HG03097 (cell line): Measurements from ENCODE around the gene AKAP17A.
"Not testable (repeated sequence)": the region's sequence is repeated elsewhere in the genome, so short reads cannot be mapped to it uniquely, and the experiment has no call there.

Experiments
- ATAC-seq: cut with Tn5 transposase; IDR thresholded peaks from one replicate; pipeline ENCODE4 v1.9.1; 2021; ENCODE audit not compliant: unreplicated experiment, low FRiP score

AKAP17A gene

GRCh38 chrX:1601051-1601767 lies 9.8 kb downstream of the AKAP17A start:
- ATAC-seq, result no peak

GRCh38 chrX:1601768-1602085 lies 10.3 kb downstream of the AKAP17A start:
- no peak for ATAC-seq

- ATAC-seq, result no peak
Measured at GRCh38 chrX:1602299-1602698, 10.9 kb downstream of the AKAP17A start.

GRCh38 chrX:1606496-1606895 lies 15.1 kb downstream of the AKAP17A start:
- ATAC-seq, result no peak

GRCh38 chrX:1609311-1609710 lies 17.9 kb downstream of the AKAP17A start:
- no peak for ATAC-seq

GRCh38 chrX:1609762-1610161 lies 18.4 kb downstream of the AKAP17A start:
- ATAC-seq, result no peak

- ATAC-seq, result peak; percentile 64
Measured at GRCh38 chrX:1610166-1610565, 18.8 kb downstream of the AKAP17A start.

- ATAC-seq, result no peak
Measured at GRCh38 chrX:1610736-1611135, 19.3 kb downstream of the AKAP17A start.

GRCh38 chrX:1612641-1613286 lies 21.4 kb downstream of the AKAP17A start:
- no peak for ATAC-seq

GRCh38 chrX:1614927-1615326 lies 23.5 kb downstream of the AKAP17A start, which contains the start of gene ASMT:
TSS of gene ASMT (plus strand) at chrX:1615059. CDS start at chrX:1615200, 141 bp downstream.
- no peak for ATAC-seq

GRCh38 chrX:1618689-1619088 lies 27.3 kb downstream of the AKAP17A start:
- ATAC-seq, result no peak

GRCh38 chrX:1623691-1624090 lies 32.3 kb downstream of the AKAP17A start:
- ATAC-seq, result no peak

- not testable (repeated sequence) for ATAC-seq
Measured at GRCh38 chrX:1624158-1624860, 32.9 kb downstream of the AKAP17A start.

- not testable (repeated sequence) for ATAC-seq
Measured at GRCh38 chrX:1624861-1625215, 33.4 kb downstream of the AKAP17A start.

GRCh38 chrX:1629244-1629643 lies 37.8 kb downstream of the AKAP17A start:
- ATAC-seq, result no peak

GRCh38 chrX:1646009-1646408 lies 54.6 kb downstream of the AKAP17A start:
- ATAC-seq, result no peak

- no peak for ATAC-seq
Measured at GRCh38 chrX:1649621-1650020, 58.2 kb downstream of the AKAP17A start.
